HG02970 (cell line): ENCODE data around the gene CCDC43.
"Not testable (repeated sequence)": the region's sequence is repeated elsewhere in the genome, so short reads cannot be mapped to it uniquely, and the experiment has no call there.

ENCODE experiments used
- ATAC-seq: cut with Tn5 transposase; IDR thresholded peaks from one replicate; pipeline ENCODE4 v1.9.1; 2021; ENCODE audit warnings: mild to moderate bottlenecking, moderate library complexity, moderate number of reproducible peaks; ENCODE audit not compliant: unreplicated experiment, low FRiP score

CCDC43 gene

GRCh38 chr17:44673893-44674292, 15.7 kb downstream of the CCDC43 start:
- ATAC-seq: no peak

- no peak for ATAC-seq
Measured at GRCh38 chr17:44672479-44673093, 17.0 kb downstream of the CCDC43 start.

DNA sequence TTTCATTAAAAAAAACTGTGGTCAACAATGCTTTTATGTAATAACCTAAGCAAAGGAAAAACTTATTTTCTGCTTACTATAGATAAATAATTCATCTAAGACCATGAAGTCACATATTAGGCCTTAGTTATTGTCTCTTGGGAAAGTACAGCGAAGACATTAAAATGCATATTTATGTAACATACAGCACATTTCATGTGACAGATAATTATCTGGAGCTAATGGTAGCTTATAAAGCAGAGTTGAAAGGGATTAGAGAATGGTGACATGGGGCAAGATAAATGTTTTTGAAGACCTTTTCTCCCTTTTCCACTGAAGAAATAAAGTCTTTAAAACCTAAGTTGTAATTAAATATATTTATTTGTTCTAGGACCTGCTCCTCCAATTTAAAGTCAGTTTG, 23.6 kb downstream of the CCDC43 start:
- no peak for ATAC-seq

DNA sequence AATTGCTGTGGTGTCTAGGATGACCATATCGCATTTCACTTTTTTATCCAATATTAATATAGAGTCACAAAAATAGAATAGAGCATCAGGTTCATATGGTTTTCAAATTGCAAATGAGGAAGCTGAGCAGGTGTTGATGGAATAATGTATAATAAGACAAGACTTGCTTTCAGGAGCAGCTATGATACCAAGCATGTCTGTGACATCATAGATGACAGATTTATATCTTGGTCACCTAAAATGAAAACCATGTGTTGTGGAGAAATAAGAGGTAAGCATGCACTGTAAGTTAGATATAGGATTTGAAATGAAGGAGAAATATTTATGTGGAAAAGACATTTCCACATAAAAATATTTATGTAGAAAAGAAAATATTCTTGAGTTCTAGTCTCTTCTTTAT, 24.7 kb downstream of the CCDC43 start:
- ATAC-seq: no peak

DNA sequence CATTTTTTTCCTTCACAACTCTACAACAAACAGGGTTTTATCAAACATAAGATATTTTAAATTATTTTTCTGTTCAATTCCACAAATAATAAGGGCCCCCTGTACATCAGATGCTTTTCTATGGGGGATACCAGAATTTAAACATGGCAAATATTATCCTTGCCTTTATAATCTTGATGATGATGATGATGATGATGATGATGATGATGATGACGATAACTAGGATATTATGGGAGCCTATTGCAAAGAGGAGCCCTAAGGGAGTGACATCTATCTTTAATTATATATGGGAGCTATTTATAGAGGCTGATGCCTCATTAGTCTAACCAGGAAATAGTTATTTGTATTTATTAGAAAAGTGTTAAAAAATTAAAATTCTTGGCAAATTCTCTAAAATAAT, 26.5 kb downstream of the CCDC43 start:
- ATAC-seq: no peak

DNA sequence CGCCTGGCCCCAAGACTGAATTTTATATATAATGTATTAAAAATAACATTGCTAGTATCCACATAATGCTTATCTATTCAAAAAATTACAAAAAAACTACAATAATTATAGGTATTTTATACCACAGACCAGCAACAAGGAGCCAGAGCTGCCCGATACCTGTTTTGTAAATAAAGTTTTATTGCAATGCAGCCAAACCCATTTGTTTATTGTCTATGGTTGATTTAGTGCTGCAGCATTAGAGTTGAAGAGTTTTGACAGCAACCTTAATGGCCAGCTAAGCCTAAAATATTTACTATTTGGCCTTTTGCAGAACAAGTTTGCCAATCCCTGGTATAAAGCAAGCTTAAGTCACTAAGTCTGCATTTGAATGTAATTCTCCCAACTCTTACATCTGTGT, 27.7 kb downstream of the CCDC43 start:
- no peak for ATAC-seq

GRCh38 chr17:44655983-44656710, 33.4 kb downstream of the CCDC43 start, which contains the start of gene MEIOC:
MEIOC (plus strand) TSS chr17:44656468; CDS start chr17:44656614, 146 bp downstream.
- no peak for ATAC-seq

GRCh38 chr17:44653954-44654353, 35.6 kb downstream of the CCDC43 start:
- no peak for ATAC-seq

DNA sequence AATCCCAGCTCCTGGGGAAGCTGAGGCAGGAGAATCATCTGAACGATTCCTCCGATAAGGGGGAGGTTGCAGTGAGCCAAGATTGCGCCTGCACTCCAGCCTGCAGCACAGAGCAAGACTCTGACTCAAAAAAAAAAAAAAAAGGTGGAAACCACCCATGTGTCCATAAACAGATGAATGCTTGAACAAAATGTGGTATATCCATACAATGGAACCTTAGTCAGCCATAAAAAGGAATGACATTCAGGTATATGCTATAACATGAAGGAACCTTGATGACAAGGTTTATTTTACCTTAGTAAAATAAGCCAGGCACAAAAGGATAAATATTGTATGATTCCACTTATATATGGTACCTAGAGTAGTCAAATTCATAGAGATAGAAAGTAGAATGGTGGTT, 36.2 kb downstream of the CCDC43 start:
- no peak for ATAC-seq

DNA sequence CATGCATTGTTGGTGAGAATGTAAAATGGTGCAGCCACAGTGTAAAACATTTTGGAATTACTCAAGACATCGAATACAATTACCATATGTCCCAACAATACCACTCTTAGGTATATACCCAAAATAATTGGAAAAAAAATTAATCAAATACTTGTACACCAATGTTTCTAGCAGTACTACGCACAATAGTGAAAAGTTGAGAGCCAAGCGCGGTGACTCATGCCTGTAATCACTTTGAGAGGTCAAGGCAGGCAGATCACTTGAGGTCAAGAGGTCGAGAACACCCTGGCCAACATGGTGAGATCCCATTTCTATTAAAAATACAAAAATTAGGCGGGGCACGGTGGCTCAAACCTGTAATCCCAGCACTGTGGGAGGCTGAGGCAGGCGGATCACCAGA, 36.8 kb downstream of the CCDC43 start:
- ATAC-seq: no peak

DNA sequence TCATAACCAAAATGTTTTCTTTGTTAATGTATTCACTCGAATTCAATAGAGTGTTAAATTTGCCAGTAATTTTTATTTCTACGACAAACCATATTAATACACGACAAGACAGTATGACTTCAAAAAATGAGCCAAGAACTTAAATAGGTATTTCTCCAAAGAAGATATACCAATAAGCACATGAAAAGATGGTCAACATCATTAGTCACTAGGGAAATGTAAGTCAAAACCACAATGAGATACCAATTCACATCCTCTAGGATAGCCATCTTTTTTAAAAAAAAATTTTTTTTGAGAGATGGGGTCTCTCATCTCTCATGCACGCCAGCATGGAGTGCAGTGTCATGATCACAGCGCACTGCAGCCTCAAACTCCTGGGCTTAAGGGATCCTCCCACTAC, 38.3 kb downstream of the CCDC43 start:
- ATAC-seq: no peak

GRCh38 chr17:44648963-44649362, 40.6 kb downstream of the CCDC43 start:
- no peak for ATAC-seq

DNA sequence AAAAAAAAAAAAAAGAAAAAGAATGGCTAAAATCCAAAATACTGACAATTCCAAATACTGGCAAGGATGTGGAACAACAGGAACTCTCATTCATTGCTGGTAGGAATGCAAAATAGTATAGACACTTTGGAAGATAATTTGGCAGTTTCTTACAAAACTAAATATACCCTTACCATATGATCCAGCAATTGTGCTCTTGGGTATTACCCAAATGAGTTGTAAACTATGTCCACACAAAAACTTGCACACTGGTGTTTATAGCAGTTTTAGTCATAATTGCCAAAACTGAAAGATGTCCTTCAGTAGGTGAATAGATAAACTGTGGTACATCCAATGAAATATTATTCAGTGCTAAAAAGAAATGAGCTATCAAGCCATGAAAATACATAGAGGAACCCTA, 41.8 kb downstream of the CCDC43 start:
- ATAC-seq: no peak

DNA sequence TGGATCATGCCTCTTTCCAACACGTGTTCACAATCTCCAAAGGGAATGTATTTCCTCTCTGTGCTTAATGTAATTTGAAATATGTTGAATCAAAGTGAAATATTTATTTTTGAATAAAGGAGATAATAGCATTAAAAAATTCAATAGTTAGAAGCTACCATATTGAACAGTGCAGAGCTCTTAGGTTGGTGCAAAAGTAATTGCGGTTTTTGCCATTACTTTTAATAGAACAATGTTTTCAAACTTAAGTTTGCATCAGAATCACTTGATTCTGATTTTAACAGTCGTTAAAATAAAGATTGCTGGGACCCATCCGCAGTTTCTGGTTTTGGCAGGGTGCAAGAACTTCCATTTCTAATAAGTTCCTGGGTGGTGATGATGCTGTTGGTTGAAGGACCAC, 43.3 kb downstream of the CCDC43 start:
- ATAC-seq: no peak

- no peak for ATAC-seq
Measured at GRCh38 chr17:44645341-44645740, 44.2 kb downstream of the CCDC43 start.

DNA sequence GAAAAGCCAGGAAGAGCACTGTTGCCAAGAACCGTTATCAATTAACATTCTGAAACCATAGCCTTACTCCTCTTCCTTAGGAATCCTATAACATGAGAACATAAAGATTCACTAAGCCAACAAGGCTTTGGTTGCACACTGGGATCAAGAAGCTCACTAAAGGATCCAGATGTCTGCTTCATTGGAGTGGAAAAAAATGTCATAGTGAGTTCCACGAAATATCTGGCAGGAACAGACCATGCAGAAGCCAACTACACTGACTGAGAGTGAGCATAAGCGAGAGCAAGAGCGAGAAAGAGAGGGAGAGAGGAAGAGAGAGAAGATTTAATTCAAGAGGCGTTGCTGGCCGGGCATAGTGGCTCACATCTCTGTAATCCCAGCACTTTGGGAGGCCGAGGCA, 46.7 kb downstream of the CCDC43 start:
- no peak for ATAC-seq

DNA sequence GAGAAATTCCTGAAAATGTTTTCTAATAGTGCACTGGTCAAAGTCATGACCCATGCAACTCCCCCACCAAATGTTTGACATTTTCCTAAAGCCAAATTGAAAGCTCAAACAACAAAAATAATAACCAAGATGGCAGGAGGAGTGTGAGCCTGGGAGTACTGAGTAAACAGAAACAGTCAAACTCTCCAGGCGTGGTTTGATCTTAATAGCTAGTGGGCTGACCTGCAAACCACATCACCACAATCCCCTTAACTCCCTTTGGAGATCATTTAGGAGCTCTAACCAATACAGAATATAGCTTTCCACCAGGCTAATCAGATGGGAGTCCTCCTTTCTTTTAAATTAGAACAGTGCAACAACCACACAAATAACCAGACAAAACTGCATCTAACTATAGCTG, 52.5 kb downstream of the CCDC43 start:
- no peak for ATAC-seq

DNA sequence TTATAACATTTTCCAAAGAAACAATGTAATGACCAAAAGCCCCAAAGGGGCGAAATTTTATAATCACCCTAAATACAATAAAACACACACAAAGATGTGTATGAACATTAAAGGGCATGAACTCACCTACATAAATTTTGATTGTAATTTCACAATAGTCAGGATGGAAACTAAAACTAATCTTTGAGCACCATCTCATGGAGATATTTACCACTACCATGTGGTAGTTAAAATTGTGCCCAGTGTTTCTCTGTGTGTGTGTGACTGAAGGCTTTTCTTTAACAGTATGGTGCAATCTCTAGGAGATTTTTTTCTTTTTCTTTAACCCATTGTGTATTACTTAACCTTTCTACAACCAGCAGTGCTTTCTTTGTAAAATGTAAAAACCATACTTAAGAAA, 53.0 kb downstream of the CCDC43 start:
- no peak for ATAC-seq

- not testable (repeated sequence) for ATAC-seq
Measured at GRCh38 chr17:44634401-44634800, 55.2 kb downstream of the CCDC43 start.

- no peak for ATAC-seq
Measured at GRCh38 chr17:44633998-44634397, 55.6 kb downstream of the CCDC43 start.

GRCh38 chr17:44630703-44631102, 58.9 kb downstream of the CCDC43 start:
- no peak for ATAC-seq

GRCh38 chr17:44629314-44629713, 60.3 kb downstream of the CCDC43 start:
- ATAC-seq: no peak
